Measurements from ENCODE around the gene SLC35F1. TPM values are rescaled to one million over a fixed set of nuclear protein-coding genes. Genes with fewer than 3 reads are reported as not detected.
A peak's percentile ranks its signal among the peaks of the same experiment; 100 is the strongest.

Gene SLC35F1
- total RNA-seq, 2 donors from 2014 or later, result 1.1 to 1.3 TPM

- H3K27me3 ChIP-seq, result no peaks in the 10 kb centered on the region
- no peak overlapping the region for H3K4me3 ChIP-seq
- DNase-seq (ENCODE audit: low spot score), result no peak
- no peaks in the 10 kb centered on the region for H3K9me3 ChIP-seq
- no peak overlapping the region for H3K27ac ChIP-seq
- TF ChIP-seq CTCF (IDR thresholded peaks at IDR 0.05), result no peak
- peaks cover 0 to 10% of the 10 kb centered on the region in 2 donors for H3K4me1 ChIP-seq
- no peaks in the 10 kb centered on the region for H3K36me3 ChIP-seq
Measured at GRCh38 chr6:117918454-117918853, 11.4 kb downstream of the SLC35F1 start.

- Histone ChIP-seq H3K4me1 (peaks cover 0 to 10% of the 10 kb centered on the region in 2 donors), H3K36me3 (no peaks in the 10 kb centered on the region), H3K4me3 (no peak overlapping the region), H3K9me3 (no peaks in the 10 kb centered on the region), H3K27me3 (no peaks in the 10 kb centered on the region), H3K27ac (no peak overlapping the region)
- TF ChIP-seq CTCF (IDR thresholded peaks at IDR 0.05), result no peak
- DNase-seq (ENCODE audit: low spot score), result no peak
Measured at GRCh38 chr6:117919275-117919674, 12.2 kb downstream of the SLC35F1 start.

- no peaks in the 10 kb centered on the region for H3K36me3 ChIP-seq
- H3K27ac ChIP-seq, result no peak overlapping the region
- no peak for DNase-seq (ENCODE audit: low spot score)
- no peaks in the 10 kb centered on the region for H3K27me3 ChIP-seq
- TF ChIP-seq CTCF (IDR thresholded peaks at IDR 0.05), result no peak
- H3K4me3 ChIP-seq, result peak overlapping the region; percentile 2 to 45
- H3K9me3 ChIP-seq, result no peaks in the 10 kb centered on the region
- H3K4me1 ChIP-seq, result peaks cover 0 to 10% of the 10 kb centered on the region in 2 donors
Measured at GRCh38 chr6:117919775-117920729, 13.0 kb downstream of the SLC35F1 start.

GRCh38 chr6:117924690-117925089 is 17.6 kb downstream of the SLC35F1 start:
- H3K4me3 ChIP-seq, result no peak overlapping the region
- no peaks in the 10 kb centered on the region for H3K36me3 ChIP-seq
- H3K4me1 ChIP-seq, result peaks cover 0 to 8% of the 10 kb centered on the region in 2 donors
- no peak for DNase-seq (ENCODE audit: low spot score)
- no peak for TF ChIP-seq CTCF (IDR thresholded peaks at IDR 0.05)
- no peak overlapping the region for H3K27ac ChIP-seq
- no peaks in the 10 kb centered on the region for H3K27me3 ChIP-seq
- H3K9me3 ChIP-seq, result peaks cover 0 to 10% of the 10 kb centered on the region in 2 donors

GRCh38 chr6:117927866-117928265 is 20.8 kb downstream of the SLC35F1 start:
- no peak overlapping the region for H3K4me3 ChIP-seq
- peaks cover 0 to 10% of the 10 kb centered on the region in 2 donors for H3K9me3 ChIP-seq
- H3K4me1 ChIP-seq, result no peaks in the 10 kb centered on the region
- no peaks in the 10 kb centered on the region for H3K27me3 ChIP-seq
- TF ChIP-seq CTCF (IDR thresholded peaks at IDR 0.05), result no peak
- no peaks in the 10 kb centered on the region for H3K36me3 ChIP-seq
- no peak overlapping the region for H3K27ac ChIP-seq
- DNase-seq (ENCODE audit: low spot score), result no peak
